Right lobe of liver (tissue), 6 donors: ENCODE results near the gene TIGD2. TPM values are rescaled to one million over a fixed set of nuclear protein-coding genes. Genes with fewer than 3 reads are reported as not detected.
"Not testable (repeated sequence)": the region's sequence is repeated elsewhere in the genome, so short reads cannot be mapped to it uniquely, and the experiment has no call there.

Experiments used
- ATAC-seq, 4 donors: fragments of 200-7000 bp; cut with Tn5 transposase; one replicate each; pipeline ENCODE4 v1.9.1; 2020; ENCODE audit warnings: mild to moderate bottlenecking in 4 of 4, moderate library complexity in 4 of 4
- DNase-seq, 3 donors: peaks; one replicate each; pipeline ENCODE4 v3.0.0-alpha.2; 2020
- H3K27ac ChIP-seq, 3 donors: fragments of 200-600 bp; one replicate each; pipeline ENCODE4 v1.8.0; 2022
- H3K27me3 ChIP-seq, 2 donors: fragments of 200-600 bp; one replicate each; pipeline ENCODE4 v1.8.0; 2022
- H3K36me3 ChIP-seq, 4 donors: fragments of 200-600 bp; sonication (generic) in 1 of 4; one replicate each; pipeline versions ENCODE4 v1.5.1 to v1.8.0; 2017 to 2022; ENCODE audit warnings: control low read depth in 1 of 4
- H3K4me1 ChIP-seq, 4 donors: fragments of 200-600 bp; sonication (generic) in 1 of 4; one replicate each; pipeline versions ENCODE4 v1.5.1 to v1.8.0; 2017 to 2022; ENCODE audit warnings: control low read depth in 1 of 4
- H3K4me3 ChIP-seq, 3 donors: fragments of 200-600 bp; one replicate each; pipeline ENCODE4 v1.8.0; 2022
- H3K9me3 ChIP-seq, 4 donors: fragments of 200-600 bp; sonication (generic) in 1 of 4; one replicate each; pipeline versions ENCODE4 v1.5.1 to v1.8.0; 2017 to 2022; ENCODE audit warnings: control low read depth in 1 of 4
- POLR2A ChIP-seq: fragments of 450-650 bp; IDR thresholded peaks from one replicate; pipeline ENCODE4 v1.6.1; 2017; ENCODE audit warnings: antibody characterized with exemption, mild to moderate bottlenecking
- WGBS: methylation state at CpG from one replicate; pipeline ENCODE4 v1.1.6; 2018; ENCODE audit warnings: low coverage, low lambda C conversion rate; ENCODE audit not compliant: insufficient coverage; ENCODE audit errors: missing lambda C conversion rate; 5-methylcytosine and 5-hydroxymethylcytosine counted together
- intact Hi-C, 2 donors: fragments of 100-400 bp; cut with DNase I; formaldehyde crosslinking; loops; one replicate each; pipeline versions ENCODE4 v1.11.2 to v1.14.1; 2022
- total RNA-seq, 6 experiments: library from RNA; depleted of rRNA in 2 of 6; stranded (reverse); fragments of >200 nt in 2 of 6; fragmentation: NEBNext Ultra II Directional in 3 of 6; extraction: Animal tissue kit (Norgen Biotek cat#: 25700) in 3 of 6; gene quantifications; one replicate each; pipeline versions ENCODE4 v1.1.0 to v1.2.4, GENCODE V29; 2016 to 2023
- TF ChIP-seq, protein P1 (sequence below), 4 donors: fragments of 200-600 bp in 3 of 4; fragments of 450-650 bp in 1 of 4; IDR thresholded peaks; one replicate each; pipeline versions ENCODE4 v1.5.1 to v1.8.0; 2016 to 2022; ENCODE audit warnings: antibody characterized with exemption in 4 of 4, mild to moderate bottlenecking in 2 of 4
- donor health status: DM: no; HTN: yes; CAD: no.
- donor health status: DM: no; HTN: no; CAD: no.
- donor health status: DM: no; HTN: no; CAD: no.
- donor health status: DM: no; HTN: yes; CAD: no.
- donor health status: DM: no; HTN: yes; CAD: no.

TIGD2 gene
- total RNA-seq, 6 experiments from 2014 or later, result 8.5 to 16.8 (median 13.8) TPM

- intact Hi-C loops, result no loop called here
- no peak for TF ChIP-seq POLR2A
- TF ChIP-seq, protein P1, sequence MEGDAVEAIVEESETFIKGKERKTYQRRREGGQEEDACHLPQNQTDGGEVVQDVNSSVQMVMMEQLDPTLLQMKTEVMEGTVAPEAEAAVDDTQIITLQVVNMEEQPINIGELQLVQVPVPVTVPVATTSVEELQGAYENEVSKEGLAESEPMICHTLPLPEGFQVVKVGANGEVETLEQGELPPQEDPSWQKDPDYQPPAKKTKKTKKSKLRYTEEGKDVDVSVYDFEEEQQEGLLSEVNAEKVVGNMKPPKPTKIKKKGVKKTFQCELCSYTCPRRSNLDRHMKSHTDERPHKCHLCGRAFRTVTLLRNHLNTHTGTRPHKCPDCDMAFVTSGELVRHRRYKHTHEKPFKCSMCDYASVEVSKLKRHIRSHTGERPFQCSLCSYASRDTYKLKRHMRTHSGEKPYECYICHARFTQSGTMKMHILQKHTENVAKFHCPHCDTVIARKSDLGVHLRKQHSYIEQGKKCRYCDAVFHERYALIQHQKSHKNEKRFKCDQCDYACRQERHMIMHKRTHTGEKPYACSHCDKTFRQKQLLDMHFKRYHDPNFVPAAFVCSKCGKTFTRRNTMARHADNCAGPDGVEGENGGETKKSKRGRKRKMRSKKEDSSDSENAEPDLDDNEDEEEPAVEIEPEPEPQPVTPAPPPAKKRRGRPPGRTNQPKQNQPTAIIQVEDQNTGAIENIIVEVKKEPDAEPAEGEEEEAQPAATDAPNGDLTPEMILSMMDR (IDR thresholded peaks at IDR 0.05), result no peak
- Histone ChIP-seq H3K27ac (no peak overlapping the region), H3K27me3 (no peaks in the 10 kb centered on the region), H3K9me3 (no peaks in the 10 kb centered on the region), H3K4me3 (no peak overlapping the region), H3K4me1 (no peaks in the 10 kb centered on the region), H3K36me3 (no peaks in the 10 kb centered on the region)
- ATAC-seq (no peak), DNase-seq (no peak)
- WGBS, result 92% methylated on average over 8 of the region's 12 CpGs
Observed at GRCh38 chr4:89137695-89138094, 26.4 kb downstream of the TIGD2 start.

GRCh38 chr4:89140168-89140759 is 28.9 kb downstream of the TIGD2 start:
- Histone ChIP-seq H3K9me3 (no peaks in the 10 kb centered on the region), H3K27me3 (no peaks in the 10 kb centered on the region), H3K4me1 (no peaks in the 10 kb centered on the region), H3K36me3 (no peaks in the 10 kb centered on the region), H3K27ac (no peak overlapping the region), H3K4me3 (no peak overlapping the region)
- 89% methylated on average over 3 of the region's 6 CpGs for WGBS
- ATAC-seq (peak in 2 of 4 donors; percentile 12 to 22), DNase-seq (no peak)
- TF ChIP-seq, protein P1 (IDR thresholded peaks at IDR 0.05), result no peak
- TF ChIP-seq POLR2A, result no peak
- intact Hi-C loops, result no loop called here

GRCh38 chr4:89142691-89143669 is 31.6 kb downstream of the TIGD2 start:
- no peak overlapping the region for H3K4me3 ChIP-seq
- H3K27ac ChIP-seq, result no peak overlapping the region
- WGBS, result 47% methylated on average over 4 of the region's 4 CpGs
- DNase-seq (no peak), ATAC-seq (peak in 2 of 4 donors; percentile 32 to 63)
- intact Hi-C loops, result no loop called here
- H3K4me1 ChIP-seq, result no peaks in the 10 kb centered on the region
- no peaks in the 10 kb centered on the region for H3K27me3 ChIP-seq
- no peaks in the 10 kb centered on the region for H3K9me3 ChIP-seq
- no peaks in the 10 kb centered on the region for H3K36me3 ChIP-seq
- TF ChIP-seq, protein P1 (IDR thresholded peaks at IDR 0.05), result no peak
- TF ChIP-seq POLR2A, result no peak

DNA sequence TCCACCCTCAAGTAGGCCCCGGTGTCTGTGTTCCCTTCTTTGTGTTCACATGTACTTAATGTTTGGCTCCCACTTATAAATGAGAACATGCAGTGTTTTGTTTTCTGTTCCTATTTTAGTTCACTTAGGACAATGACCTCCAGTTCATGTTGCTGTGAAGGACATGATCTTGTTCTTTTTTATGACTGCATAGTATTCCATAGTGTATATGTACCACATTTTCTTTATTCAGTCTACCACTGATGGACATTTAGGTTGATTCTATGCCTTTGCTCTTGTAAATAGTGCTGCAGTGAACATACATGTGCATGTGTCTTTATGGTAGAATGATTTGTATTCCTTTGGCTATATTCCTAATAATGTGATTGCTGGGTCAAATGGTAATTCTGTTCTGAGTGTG is 33.3 kb downstream of the TIGD2 start:
- H3K27me3 ChIP-seq, H3K4me1 ChIP-seq, ATAC-seq, intact Hi-C loops, H3K27ac ChIP-seq, H3K4me3 ChIP-seq, H3K9me3 ChIP-seq, H3K36me3 ChIP-seq, DNase-seq: not testable (repeated sequence)
- 83% methylated on average over 1 of the region's 1 CpG for WGBS

- Histone ChIP-seq H3K27ac (no peak overlapping the region), H3K4me3 (no peak overlapping the region), H3K9me3 (no peaks in the 10 kb centered on the region), H3K36me3 (no peaks in the 10 kb centered on the region), H3K4me1 (no peaks in the 10 kb centered on the region), H3K27me3 (no peaks in the 10 kb centered on the region)
- ATAC-seq (peak; percentile 45 to 88 (median 62)), DNase-seq (no peak)
- intact Hi-C loops, result no loop called here
- whole genome bisulfite sequencing, result 12% methylated on average over 2 of the region's 2 CpGs
- TF ChIP-seq POLR2A, result no peak
- TF ChIP-seq, protein P1 (IDR thresholded peaks at IDR 0.05), result no peak
Observed at GRCh38 chr4:89146196-89146595, 34.9 kb downstream of the TIGD2 start.
